RWPE1 (cell line): ENCODE data around the gene BTNL9.
"Not testable (repeated sequence)": the region's sequence is repeated elsewhere in the genome, so short reads cannot be mapped to it uniquely, and the experiment has no call there.

Experiments
- CTCF ChIA-PET: fragments of 350-600 bp; sonication (Branson Sonifier 250); formaldehyde crosslinking; extraction: SDS; loops from one replicate; lab custom pipeline; 2021; lab: Yijun Ruan, JAX
- POLR2A ChIA-PET: fragments of 400-600 bp; formaldehyde crosslinking; extraction: SDS; loops from one replicate; lab custom pipeline; 2020; ENCODE audit warnings: antibody characterized with exemption; ENCODE audit not compliant: low non-redundant PET; lab: Yijun Ruan, JAX
- DNase-seq: peaks from one replicate; pipeline ENCODE4 v3.0.0; 2012; ENCODE audit warnings: low spot score
- H3K27ac ChIP-seq: fragments of 450-650 bp; 2 replicates; pipeline ENCODE4 v1.5.1; 2017
- TF ChIP-seq, protein P1 (sequence below): fragments of 450-650 bp; conservative IDR thresholded peaks from 2 replicates; pipeline ENCODE4 v1.5.1; 2017; ENCODE audit warnings: low read depth, mild to moderate bottlenecking

The BTNL9 gene

DNA sequence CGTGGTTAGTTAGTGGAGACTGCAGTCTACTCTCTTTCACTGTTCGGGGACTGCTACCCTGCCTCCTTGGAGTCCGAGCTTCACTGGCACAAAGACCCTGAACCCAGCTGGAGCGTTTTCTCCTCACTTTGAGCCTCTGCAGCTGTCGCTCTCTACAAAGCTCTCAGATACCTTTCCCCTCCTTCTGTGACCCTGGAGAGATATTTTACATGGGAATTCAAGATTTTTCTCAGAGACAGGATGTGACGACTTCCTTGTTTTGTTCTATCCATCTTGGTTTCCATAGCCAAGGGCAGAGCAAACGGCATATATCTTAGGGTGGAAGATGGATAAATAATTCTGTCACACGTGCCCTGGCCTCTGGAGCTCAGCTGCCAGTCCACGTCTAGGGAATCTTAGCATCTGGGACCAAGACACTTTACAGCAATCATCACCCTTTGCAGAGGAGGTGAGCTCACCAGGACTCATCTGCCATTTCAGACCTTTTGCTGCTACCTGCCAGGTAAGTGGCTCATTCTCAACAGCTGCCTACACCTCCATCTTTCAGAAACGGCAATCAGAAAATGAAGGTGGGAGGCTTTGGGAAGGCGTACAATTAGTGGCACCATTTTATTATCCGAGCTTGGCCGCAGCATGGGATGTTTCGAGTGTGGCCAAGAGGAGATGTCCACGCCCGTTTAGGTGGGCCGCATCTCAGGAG lies at the start of gene BTNL9:
TSS of gene BTNL9 (plus strand) at position 336 of the 700 bp plus-strand sequence. CDS start 5,224 bp downstream, outside the sequence.
- TF ChIP-seq, protein P1, sequence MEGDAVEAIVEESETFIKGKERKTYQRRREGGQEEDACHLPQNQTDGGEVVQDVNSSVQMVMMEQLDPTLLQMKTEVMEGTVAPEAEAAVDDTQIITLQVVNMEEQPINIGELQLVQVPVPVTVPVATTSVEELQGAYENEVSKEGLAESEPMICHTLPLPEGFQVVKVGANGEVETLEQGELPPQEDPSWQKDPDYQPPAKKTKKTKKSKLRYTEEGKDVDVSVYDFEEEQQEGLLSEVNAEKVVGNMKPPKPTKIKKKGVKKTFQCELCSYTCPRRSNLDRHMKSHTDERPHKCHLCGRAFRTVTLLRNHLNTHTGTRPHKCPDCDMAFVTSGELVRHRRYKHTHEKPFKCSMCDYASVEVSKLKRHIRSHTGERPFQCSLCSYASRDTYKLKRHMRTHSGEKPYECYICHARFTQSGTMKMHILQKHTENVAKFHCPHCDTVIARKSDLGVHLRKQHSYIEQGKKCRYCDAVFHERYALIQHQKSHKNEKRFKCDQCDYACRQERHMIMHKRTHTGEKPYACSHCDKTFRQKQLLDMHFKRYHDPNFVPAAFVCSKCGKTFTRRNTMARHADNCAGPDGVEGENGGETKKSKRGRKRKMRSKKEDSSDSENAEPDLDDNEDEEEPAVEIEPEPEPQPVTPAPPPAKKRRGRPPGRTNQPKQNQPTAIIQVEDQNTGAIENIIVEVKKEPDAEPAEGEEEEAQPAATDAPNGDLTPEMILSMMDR: no peak
- no peak within 1 kb of the TSS for H3K27ac ChIP-seq
- POLR2A ChIA-PET: no interaction called here
- DNase-seq: no peak
- CTCF ChIA-PET: interaction anchor here (1.2 kb wide), 1 partner anchor 9 kb away, joined by 3 read pairs; no protein-coding TSS in a partner anchor

DNA sequence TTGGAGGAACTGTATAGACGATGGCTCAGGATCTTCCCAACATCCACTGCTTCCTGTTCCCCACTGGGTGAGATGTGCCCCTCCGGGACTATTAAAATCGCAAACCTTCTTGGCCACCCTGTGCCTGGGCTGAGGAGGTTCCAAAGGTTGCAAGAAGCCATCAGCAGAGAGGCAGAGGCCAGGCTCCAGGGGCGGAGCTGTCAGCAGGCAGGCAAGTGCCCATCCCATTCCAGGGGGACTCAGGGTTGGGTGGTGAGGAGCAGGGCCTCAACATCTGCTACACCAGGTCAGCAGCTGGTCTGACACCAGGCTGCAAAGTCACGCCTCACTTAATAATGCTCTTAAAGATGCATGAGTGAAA lies 49.2 kb upstream of the BTNL9 start:
- ChIA-PET POLR2A (no interaction called here), CTCF (no interaction called here)
- H3K27ac ChIP-seq: no peak overlapping the region
- TF ChIP-seq, protein P1: no peak
- no peak for DNase-seq

DNA sequence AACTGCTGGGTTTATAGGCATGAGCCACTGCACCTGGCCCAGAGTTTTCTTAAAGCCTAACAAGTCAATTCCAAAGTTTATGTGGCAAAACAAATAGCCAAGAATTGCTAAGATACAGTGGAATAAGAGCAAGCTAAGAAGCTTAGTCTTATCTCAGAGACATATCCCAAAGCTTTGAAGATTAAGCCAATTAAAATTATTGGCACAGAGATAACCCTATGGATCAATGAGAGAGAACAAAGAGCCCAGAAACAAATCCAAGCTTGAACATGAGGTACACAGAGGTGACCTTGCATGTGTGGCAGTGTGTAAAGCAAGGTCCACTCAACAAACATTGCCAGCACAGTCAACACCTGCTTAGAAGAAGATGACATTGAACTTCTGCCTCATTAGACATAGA lies 38.1 kb upstream of the BTNL9 start:
- TF ChIP-seq, protein P1: no peak
- DNase-seq: no peak
- POLR2A ChIA-PET: no interaction called here
- no peak overlapping the region for H3K27ac ChIP-seq
- CTCF ChIA-PET: no interaction called here

DNA sequence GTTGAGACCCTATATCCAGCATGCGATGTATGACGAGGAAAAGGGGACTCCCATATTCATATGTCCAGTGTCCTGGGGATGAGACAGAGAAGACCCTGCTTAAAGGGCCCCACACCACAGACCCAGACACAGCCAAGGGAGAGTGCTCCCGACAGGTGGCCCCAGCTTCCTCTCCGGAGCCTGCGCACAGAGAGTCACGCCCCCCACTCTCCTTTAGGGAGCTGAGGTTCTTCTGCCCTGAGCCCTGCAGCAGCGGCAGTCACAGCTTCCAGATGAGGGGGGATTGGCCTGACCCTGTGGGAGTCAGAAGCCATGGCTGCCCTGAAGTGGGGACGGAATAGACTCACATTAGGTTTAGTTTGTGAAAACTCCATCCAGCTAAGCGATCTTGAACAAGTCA lies 34.3 kb upstream of the BTNL9 start:
- no peak for DNase-seq
- TF ChIP-seq, protein P1: no peak
- ChIA-PET POLR2A (no interaction called here), CTCF (no interaction called here)
- no peak overlapping the region for H3K27ac ChIP-seq

DNA sequence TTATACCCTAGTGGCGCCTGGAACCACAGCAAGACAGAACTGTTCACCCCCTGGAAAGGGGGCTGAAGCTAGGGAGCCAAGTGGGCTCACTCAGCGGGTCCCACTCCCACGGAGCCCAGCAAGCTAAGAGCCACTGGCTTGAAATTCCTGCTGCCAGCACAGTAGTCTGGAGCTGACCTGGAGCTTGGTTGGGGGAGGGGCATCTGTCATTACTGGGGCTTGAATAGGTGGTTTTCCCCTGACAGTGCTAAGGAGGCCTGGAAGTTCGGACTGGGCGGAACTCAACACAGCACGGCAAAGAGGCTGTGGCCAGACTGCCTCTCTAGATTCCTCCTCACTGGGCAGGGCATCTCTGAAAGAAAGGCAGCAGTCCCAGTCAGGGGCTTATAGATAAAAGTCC lies 31.9 kb upstream of the BTNL9 start:
- TF ChIP-seq, protein P1: no peak
- CTCF ChIA-PET: no interaction called here
- no peak overlapping the region for H3K27ac ChIP-seq
- DNase-seq: no peak
- POLR2A ChIA-PET: no interaction called here

DNA sequence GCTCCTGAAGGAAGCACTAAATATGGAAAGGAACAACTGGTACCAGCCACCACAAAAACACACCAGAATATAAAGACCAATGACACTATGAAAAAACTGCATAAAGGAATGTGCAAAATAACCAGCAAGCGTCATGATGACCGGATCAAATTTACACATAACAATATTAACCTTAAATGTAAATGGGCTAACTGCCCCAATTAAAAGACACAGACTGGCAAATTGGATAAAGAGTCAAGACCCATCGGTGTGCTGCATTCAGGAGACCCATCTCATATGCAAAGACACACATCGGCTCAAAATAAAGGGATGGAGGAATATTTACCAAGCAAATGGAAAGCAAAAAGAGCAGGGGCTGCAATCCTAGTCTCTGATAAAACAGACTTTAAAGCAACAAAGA lies 30.0 kb upstream of the BTNL9 start:
- CTCF ChIA-PET, DNase-seq, POLR2A ChIA-PET, H3K27ac ChIP-seq: not testable (repeated sequence)

DNA sequence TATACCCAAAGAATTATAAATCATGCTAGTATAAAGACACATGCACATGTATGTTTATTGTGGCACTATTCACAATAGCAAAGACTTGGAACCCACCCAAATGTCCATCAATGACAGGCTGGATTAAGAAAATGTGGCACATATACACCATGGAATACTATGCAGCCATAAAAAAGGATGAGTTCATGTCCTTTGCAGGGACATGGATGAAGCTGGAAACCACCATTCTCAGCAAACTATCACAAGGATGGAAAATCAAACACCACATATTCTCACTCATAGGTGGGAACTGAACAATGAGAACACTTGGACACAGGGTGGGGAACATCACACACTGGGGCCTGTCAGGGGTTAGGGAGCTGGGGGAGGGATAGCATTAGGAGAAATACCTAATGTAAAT lies 25.4 kb upstream of the BTNL9 start:
- CTCF ChIA-PET, H3K27ac ChIP-seq, POLR2A ChIA-PET, DNase-seq: not testable (repeated sequence)

DNA sequence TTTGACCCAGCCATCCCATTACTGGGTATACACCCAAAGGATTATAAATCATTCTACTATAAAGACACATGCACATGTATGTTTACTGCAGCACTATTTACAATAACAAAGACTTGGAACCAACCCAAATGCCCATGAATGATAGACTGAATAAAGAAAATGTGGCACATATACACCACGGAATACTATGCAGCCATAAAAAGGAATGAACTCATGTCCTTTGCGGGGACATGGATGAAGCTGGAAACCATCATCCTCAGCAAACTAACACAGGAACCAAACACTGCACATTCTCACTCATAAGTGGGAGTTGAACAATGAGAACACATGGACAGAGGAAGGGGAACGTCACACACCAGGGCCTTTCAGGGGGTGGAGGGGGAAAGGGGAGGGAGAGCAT lies 22.6 kb upstream of the BTNL9 start:
- POLR2A ChIA-PET, H3K27ac ChIP-seq, DNase-seq: not testable (repeated sequence)
- CTCF ChIA-PET: interaction anchor here (0.9 kb wide), 1 partner anchor 57 kb away, joined by 4 read pairs; no protein-coding TSS in a partner anchor
